Keratinocyte (primary cell): ENCODE measurements around the gene EFCAB6. TPM values are rescaled to one million over a fixed set of nuclear protein-coding genes. Genes with fewer than 3 reads are reported as not detected.

ENCODE experiments used
- DNase-seq: peaks from one replicate; pipeline ENCODE4 v3.0.0-alpha.2; 2011; ENCODE audit warnings: low read depth, missing footprints, low spot score
- FAIRE-seq: peaks from 2 replicates; lab custom pipeline; 2011; peaks lifted over from hg19 to GRCh38; lab: Jason Lieb, UNC
- H2AFZ ChIP-seq: 2 replicates; pipeline ENCODE4 v1.6.0; 2012; ENCODE audit warnings: low read length, control low read depth, inconsistent platforms; ENCODE audit not compliant: control insufficient read depth
- H3K27ac ChIP-seq: 2 replicates; pipeline ENCODE4 v1.5.1; 2011; ENCODE audit warnings: low read length; ENCODE audit not compliant: control insufficient read depth, insufficient read depth
- H3K27me3 ChIP-seq: 3 replicates; pipeline ENCODE4 v1.6.0; 2011; ENCODE audit warnings: low read length; ENCODE audit not compliant: control insufficient read depth, insufficient read depth; ENCODE audit errors: extremely low read depth
- H3K36me3 ChIP-seq, 2 experiments: 2 replicates in 1 of 2; 3 replicates in 1 of 2; pipeline ENCODE4 v1.5.1; 2011; ENCODE audit warnings: low read length in 2 of 2, mild to moderate bottlenecking in 1 of 2; ENCODE audit not compliant: control insufficient read depth in 2 of 2, insufficient read depth in 2 of 2; ENCODE audit errors: extremely low read depth in 1 of 2
- H3K4me1 ChIP-seq: 3 replicates; pipeline ENCODE4 v1.5.1; 2011; ENCODE audit warnings: low read length; ENCODE audit not compliant: control insufficient read depth, insufficient read depth; ENCODE audit errors: extremely low read depth
- H3K4me2 ChIP-seq: 3 replicates; pipeline ENCODE4 v1.6.0; 2011; ENCODE audit warnings: low read depth, low read length; ENCODE audit not compliant: control insufficient read depth, insufficient read depth; ENCODE audit errors: extremely low read depth
- H3K4me3 ChIP-seq, 3 experiments: fragments of 200-600 bp in 1 of 3; sonication (generic) in 1 of 3; 2 replicates in 2 of 3; 3 replicates in 1 of 3; pipeline ENCODE4 v1.5.1; 2011 to 2016; ENCODE audit warnings: low read length in 3 of 3, mild to moderate bottlenecking in 3 of 3, control low read depth in 2 of 3, inconsistent platforms in 1 of 3, low read depth in 1 of 3, mixed read lengths in 1 of 3, mixed run types in 1 of 3, moderate library complexity in 1 of 3; ENCODE audit not compliant: control insufficient read depth in 2 of 3, insufficient read depth in 2 of 3; ENCODE audit errors: extremely low read depth in 1 of 3
- H3K79me2 ChIP-seq: 2 replicates; pipeline ENCODE4 v1.6.0; 2012; ENCODE audit warnings: low read length; ENCODE audit not compliant: control insufficient read depth, insufficient read depth
- H3K9ac ChIP-seq: 3 replicates; pipeline ENCODE4 v1.6.0; 2011; ENCODE audit warnings: low read length; ENCODE audit not compliant: control insufficient read depth, insufficient read depth; ENCODE audit errors: extremely low read depth
- H3K9me1 ChIP-seq: 3 replicates; pipeline ENCODE4 v1.6.0; 2011; ENCODE audit warnings: low read length; ENCODE audit not compliant: control insufficient read depth, insufficient read depth; ENCODE audit errors: extremely low read depth
- H3K9me3 ChIP-seq: 2 replicates; pipeline ENCODE4 v1.5.1; 2012; ENCODE audit warnings: low read depth, low read length; ENCODE audit not compliant: control insufficient read depth
- H4K20me1 ChIP-seq: 3 replicates; pipeline ENCODE4 v1.6.0; 2011; ENCODE audit warnings: low read length; ENCODE audit not compliant: control insufficient read depth, insufficient read depth; ENCODE audit errors: extremely low read depth
- EZH2 ChIP-seq: IDR thresholded peaks from one replicate; pipeline ENCODE4 v1.6.1; 2012; ENCODE audit warnings: inconsistent platforms, mild to moderate bottlenecking, low read length, moderate library complexity
- dilution Hi-C: fragments of 300-500 bp; cut with MboI; formaldehyde crosslinking; loops from one replicate; pipeline ENCODE4 v1.7.0; 2020; ENCODE audit warnings: low sequenced_read_pairs; ENCODE audit not compliant: extremely low pct_ligation_motif_present
- polyA plus RNA-seq, 5 experiments: library from polyadenylated mRNA; depleted of rRNA in 3 of 5; stranded (reverse) in 3 of 5; stranded (forward) in 1 of 5; unstranded in 1 of 5; fragments of >200 nt; gene quantifications; 1 replicate in 1 of 5; 2 replicates in 3 of 5; 3 replicates in 1 of 5; pipeline versions ENCODE4 v1.2.1 to v1.2.3, GENCODE V29; 2011 to 2012; ENCODE audit warnings: missing spikeins in 2 of 5, low read depth in 1 of 5, low replicate concordance in 1 of 5
- TF ChIP-seq, protein P1 (sequence below), 3 experiments: IDR thresholded peaks in 1 of 3; conservative IDR thresholded peaks in 1 of 3; optimal IDR thresholded peaks in 1 of 3; 2 replicates in 2 of 3; 3 replicates in 1 of 3; pipeline versions ENCODE3 to v1.5.1; 2011; ENCODE audit warnings: low read length in 3 of 3, mild to moderate bottlenecking in 3 of 3, moderate library complexity in 2 of 3, control low read depth in 1 of 3, inconsistent platforms in 1 of 3; ENCODE audit not compliant: insufficient read depth in 2 of 3; ENCODE audit errors: extremely low read depth in 1 of 3

Gene EFCAB6
- polyA plus RNA-seq, 1 donor (not counting 4 experiments of a cell fraction or from before 2014, with no cell fraction given) = 0.18 TPM

DNA sequence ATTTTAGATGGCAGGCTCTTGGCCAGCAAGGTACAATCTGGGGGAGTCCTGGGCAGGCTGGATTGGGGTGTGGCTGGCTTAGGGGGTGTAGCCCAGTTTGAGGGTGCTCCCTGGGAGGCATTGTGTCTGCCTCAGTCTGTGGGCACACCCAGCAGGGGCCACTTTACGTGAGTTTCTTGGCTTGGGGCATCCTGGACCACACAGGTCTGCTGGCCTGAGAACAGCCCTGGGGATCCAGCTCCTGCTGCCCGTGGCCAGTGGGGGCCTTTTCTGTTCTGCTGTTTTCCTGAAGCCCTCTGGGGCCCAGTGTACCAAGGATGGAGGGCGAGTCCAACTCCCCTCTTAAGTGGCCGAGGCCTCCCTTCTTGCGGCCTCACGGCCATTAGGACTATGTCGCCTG is 328.4 kb downstream of the EFCAB6 start:
- Histone ChIP-seq H3K9ac (no peak overlapping the region), H3K4me1 (no peaks in the 10 kb centered on the region), H3K9me1 (no peaks in the 10 kb centered on the region), H3K4me3 (no peak overlapping the region), H3K27me3 (no peaks in the 10 kb centered on the region), H3K4me2 (no peak overlapping the region), H3K79me2 (no peaks in the 10 kb centered on the region), H3K36me3 (no peaks in the 10 kb centered on the region), H2AFZ (no peak overlapping the region), H4K20me1 (no peaks in the 10 kb centered on the region), H3K9me3 (no peaks in the 10 kb centered on the region), H3K27ac (no peak overlapping the region)
- TF ChIP-seq EZH2 = no peak
- TF ChIP-seq, protein P1, sequence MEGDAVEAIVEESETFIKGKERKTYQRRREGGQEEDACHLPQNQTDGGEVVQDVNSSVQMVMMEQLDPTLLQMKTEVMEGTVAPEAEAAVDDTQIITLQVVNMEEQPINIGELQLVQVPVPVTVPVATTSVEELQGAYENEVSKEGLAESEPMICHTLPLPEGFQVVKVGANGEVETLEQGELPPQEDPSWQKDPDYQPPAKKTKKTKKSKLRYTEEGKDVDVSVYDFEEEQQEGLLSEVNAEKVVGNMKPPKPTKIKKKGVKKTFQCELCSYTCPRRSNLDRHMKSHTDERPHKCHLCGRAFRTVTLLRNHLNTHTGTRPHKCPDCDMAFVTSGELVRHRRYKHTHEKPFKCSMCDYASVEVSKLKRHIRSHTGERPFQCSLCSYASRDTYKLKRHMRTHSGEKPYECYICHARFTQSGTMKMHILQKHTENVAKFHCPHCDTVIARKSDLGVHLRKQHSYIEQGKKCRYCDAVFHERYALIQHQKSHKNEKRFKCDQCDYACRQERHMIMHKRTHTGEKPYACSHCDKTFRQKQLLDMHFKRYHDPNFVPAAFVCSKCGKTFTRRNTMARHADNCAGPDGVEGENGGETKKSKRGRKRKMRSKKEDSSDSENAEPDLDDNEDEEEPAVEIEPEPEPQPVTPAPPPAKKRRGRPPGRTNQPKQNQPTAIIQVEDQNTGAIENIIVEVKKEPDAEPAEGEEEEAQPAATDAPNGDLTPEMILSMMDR (optimal IDR thresholded peaks at IDR 0.05 in 1 of 3, IDR thresholded peaks at IDR 0.05 in 1 of 3, conservative IDR thresholded peaks at IDR 0.05 in 1 of 3; ENCODE audit: extremely low read depth in 1 of 3, insufficient read depth in 2 of 3, low read length in 3 of 3) = no peak
- DNase-seq = no peak
- no peak for FAIRE-seq
- dilution Hi-C loops = no loop called here

DNA sequence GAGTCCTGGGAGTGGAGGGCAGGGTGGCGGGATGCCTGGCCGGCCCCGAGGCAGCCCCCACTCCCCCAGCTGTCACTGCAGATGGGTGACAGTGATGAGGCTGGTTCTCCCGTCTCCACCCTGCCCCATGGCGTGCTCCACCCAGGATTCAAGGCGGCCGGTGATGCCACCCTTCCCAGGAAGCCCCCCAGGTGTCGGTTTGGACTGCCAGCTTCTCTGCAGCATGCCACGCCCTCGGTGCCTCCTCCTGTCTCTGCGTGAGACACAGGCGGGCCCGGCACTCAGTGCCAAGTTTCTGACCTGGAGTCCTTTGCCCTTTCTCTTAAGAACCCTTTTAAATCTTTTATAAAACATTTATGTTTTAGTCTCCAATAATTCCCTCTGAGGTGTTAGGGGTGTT is 328.8 kb downstream of the EFCAB6 start:
- Histone ChIP-seq H3K4me1 (no peaks in the 10 kb centered on the region), H3K9ac (no peak overlapping the region), H2AFZ (no peak overlapping the region), H3K27me3 (no peaks in the 10 kb centered on the region), H3K4me3 (no peak overlapping the region), H3K27ac (no peak overlapping the region), H3K9me3 (no peaks in the 10 kb centered on the region), H3K79me2 (no peaks in the 10 kb centered on the region), H3K9me1 (no peaks in the 10 kb centered on the region), H4K20me1 (no peaks in the 10 kb centered on the region), H3K4me2 (no peak overlapping the region), H3K36me3 (no peaks in the 10 kb centered on the region)
- no peak for DNase-seq
- FAIRE-seq = no peak
- TF ChIP-seq, protein P1 (optimal IDR thresholded peaks at IDR 0.05 in 1 of 3, IDR thresholded peaks at IDR 0.05 in 1 of 3, conservative IDR thresholded peaks at IDR 0.05 in 1 of 3; ENCODE audit: extremely low read depth in 1 of 3, insufficient read depth in 2 of 3, low read length in 3 of 3) = no peak
- no peak for TF ChIP-seq EZH2
- dilution Hi-C loops = no loop called here
